CMK (cell line): Measurements from ENCODE around the gene STK36.

Experiments used
- DNase-seq: peaks from one replicate; pipeline ENCODE4 v3.0.0-alpha.2; 2010; ENCODE audit warnings: low read depth

STK36 gene

GRCh38 chr2:218746470-218746795, 74.5 kb downstream of the STK36 start:
- no peak for DNase-seq

GRCh38 chr2:218746960-218747359, 75.1 kb downstream of the STK36 start:
- DNase-seq: no peak

GRCh38 chr2:218748741-218749441, 77.0 kb downstream of the STK36 start:
- DNase-seq: no peak
